ENCODE results near the gene NOTCH1.
"Not testable (repeated sequence)": the region's sequence is repeated elsewhere in the genome, so short reads cannot be mapped to it uniquely, and the experiment has no call there.

The NOTCH1 gene

DNA sequence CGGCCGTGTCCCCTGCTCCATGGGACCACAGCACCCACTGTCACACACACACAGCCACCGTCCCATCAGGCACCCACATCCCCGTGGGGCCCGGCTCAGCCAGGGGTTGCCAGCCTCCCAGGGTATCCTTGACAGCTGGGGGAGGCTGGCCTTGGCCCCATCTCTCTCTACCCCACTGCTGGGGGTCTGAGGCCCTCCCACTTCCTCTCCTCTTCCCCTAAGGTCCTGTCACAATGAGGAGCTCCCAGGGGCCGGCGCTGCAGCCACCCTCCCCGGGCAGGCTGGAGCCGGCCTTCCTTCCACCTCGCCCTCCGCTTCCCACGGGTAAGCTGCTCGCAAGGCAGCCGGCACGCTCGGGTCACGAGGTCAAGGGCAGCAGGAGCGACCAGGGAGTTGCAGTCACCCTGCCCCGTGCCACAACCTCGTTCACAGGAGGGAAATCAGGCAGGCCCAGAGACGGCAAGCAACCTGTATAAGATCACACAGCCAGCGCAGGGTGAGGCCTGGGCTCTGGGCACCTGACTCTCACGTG lies 38.6 kb upstream of the NOTCH1 start:
- TF ChIP-seq, protein P1, sequence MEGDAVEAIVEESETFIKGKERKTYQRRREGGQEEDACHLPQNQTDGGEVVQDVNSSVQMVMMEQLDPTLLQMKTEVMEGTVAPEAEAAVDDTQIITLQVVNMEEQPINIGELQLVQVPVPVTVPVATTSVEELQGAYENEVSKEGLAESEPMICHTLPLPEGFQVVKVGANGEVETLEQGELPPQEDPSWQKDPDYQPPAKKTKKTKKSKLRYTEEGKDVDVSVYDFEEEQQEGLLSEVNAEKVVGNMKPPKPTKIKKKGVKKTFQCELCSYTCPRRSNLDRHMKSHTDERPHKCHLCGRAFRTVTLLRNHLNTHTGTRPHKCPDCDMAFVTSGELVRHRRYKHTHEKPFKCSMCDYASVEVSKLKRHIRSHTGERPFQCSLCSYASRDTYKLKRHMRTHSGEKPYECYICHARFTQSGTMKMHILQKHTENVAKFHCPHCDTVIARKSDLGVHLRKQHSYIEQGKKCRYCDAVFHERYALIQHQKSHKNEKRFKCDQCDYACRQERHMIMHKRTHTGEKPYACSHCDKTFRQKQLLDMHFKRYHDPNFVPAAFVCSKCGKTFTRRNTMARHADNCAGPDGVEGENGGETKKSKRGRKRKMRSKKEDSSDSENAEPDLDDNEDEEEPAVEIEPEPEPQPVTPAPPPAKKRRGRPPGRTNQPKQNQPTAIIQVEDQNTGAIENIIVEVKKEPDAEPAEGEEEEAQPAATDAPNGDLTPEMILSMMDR (IDR thresholded peaks at IDR 0.05; ENCODE audit: extremely low read depth, missing control alignments) = no peak
- DNase-seq (ENCODE audit: low spot score) = no peak

DNA sequence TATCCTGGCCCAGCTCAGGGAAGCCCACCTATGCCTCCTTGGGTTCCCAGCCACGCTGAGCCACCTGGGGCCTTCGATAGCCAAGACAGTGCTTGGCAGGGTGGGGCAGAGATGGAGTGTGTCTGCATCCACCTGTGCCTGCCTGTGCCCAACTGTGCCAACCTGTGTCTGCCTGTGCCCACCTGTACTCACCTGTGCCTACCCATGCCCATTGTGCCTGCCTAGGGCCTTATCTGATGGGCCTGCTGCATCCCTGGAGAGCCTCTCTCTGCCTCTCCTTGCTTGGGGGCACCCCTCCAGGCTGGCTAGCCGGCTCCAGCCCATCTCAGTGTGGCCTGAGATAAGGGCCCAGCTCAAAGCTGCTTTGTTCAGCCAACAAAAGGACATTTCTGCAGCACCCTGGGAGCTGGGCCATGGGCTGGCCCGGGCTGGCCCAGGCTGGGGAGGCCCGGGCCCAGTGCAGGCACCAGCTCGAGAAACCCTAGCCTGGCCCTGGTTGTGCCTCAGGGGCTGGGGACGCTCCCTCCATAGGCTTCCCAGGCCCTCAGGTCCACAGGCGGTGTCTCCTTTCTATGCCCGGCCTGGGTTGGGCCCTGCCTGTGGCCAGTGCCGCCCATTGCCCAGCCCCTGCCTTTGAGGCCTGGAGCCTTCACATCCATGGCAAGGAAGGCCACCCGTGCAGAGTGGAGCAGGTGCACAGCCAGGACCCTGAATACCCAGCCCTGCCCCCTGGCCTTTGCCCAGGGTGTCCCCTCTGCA lies 37.3 kb upstream of the NOTCH1 start:
- no peak for DNase-seq (ENCODE audit: low spot score)
- TF ChIP-seq, protein P1 (IDR thresholded peaks at IDR 0.05; ENCODE audit: extremely low read depth, missing control alignments) = no peak

DNA sequence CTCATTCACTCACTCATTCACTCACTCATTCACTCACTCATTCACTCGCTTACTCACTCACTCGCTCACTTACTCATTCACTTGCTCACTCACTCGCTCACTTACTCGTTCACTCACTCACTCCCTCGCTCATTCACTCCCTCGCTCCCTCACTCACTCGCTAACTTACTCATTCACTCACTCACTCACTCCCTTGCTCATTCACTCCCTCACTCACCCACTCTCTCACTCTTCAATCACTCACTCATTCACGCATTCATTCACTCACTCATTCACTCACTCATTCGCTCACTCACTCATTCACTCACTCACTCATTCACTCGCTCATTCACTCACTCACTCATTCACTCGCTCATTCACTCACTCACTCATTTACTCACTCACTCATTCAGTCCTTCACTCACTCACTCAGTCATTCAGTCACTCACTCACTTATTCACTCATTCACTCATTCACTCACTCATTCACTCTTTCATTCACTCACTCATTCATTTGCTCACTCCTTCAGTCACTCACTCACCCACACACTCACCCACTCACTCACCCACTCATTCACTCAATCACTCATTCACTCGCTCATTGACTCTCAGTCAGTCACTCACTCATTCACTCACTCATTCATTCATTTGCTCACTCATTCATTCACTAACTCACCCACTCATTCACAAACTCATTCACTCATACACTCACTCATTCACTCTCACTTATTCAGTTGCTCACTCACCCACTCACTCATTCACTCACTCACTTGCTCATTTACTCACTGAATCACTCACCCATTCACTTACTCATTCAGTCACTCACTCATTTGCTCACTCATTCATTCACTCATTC lies 36.0 kb upstream of the NOTCH1 start:
- TF ChIP-seq, protein P1 (IDR thresholded peaks at IDR 0.05; ENCODE audit: extremely low read depth, missing control alignments) = no peak
- no peak for DNase-seq (ENCODE audit: low spot score)

DNA sequence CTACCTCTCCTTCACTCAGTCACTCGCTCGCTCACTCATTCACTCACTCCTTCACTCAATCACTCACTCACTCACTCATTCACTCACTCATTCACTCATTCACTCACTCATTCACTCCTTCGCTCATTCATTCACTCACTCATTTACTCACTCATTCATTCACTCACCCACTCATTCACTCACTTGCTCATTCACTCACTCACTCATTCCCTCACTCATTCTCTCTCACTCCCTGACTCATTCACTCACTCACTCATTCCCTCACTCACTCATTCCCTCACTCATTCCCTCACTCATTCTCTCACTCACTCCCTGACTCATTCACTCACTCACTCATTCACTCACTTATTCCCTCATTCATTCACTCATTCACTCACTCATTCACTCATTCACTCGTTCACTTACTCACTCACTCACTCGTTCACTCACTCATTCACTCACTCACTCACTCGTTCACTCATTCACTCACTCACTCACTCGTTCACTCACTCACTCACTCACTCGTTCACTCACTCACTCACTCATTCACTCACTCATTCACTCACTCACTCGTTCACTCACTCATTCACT lies 33.9 kb upstream of the NOTCH1 start:
- DNase-seq (ENCODE audit: low spot score) = not testable (repeated sequence)

DNA sequence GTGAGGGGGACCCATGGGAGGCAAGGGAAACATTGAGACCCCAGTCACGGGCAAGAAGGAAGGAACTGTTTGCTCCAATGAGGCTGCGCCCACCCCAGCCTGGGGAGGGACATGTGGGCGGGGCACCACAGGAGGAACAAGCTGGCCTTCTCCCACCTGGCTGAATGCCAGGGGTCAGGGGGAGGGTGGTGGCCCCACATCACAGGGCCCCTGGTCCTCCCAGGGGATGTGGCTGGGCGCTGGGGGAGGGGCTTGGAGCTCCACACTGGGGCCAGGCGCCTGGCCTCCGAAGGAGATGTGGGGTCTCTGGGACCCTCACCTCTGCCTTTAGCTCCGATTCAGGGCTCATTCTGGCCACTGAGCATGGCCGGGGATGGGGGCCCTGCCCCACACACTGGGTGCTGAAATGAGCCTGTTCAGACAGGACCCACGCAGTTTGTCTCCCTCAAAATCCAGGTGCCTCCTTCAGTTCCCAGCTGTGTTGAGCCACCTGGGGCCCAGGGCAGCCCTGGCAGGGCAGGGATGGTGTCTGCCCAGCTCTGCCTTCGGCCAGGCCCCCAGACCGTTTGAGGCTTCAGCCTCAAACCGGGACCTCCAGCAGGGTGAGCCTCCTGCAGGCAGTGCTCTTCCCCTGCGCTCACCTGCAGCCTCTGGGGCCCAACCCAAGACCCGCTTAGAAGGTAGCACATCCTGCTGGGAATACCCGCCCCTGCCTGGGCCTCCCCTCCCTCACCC lies 33.2 kb upstream of the NOTCH1 start:
- no peak for DNase-seq (ENCODE audit: low spot score)
- TF ChIP-seq, protein P1 (IDR thresholded peaks at IDR 0.05; ENCODE audit: extremely low read depth, missing control alignments) = no peak

DNA sequence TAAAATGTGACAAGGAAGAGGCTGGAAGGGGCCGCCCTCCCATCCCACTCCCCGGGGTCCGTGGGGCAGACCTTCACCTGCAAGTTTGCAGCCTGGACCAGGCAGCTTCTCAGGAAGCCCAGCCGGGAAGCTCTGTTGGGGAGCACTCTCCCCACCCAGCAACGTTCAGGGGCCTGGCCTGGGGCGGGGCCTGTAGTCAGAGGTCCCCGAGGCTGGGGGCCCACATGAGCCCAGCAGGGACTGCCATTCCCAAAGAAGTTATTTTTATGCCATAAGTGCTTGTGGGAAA lies 32.7 kb upstream of the NOTCH1 start:
- TF ChIP-seq, protein P1 (IDR thresholded peaks at IDR 0.05; ENCODE audit: extremely low read depth, missing control alignments) = no peak
- DNase-seq (ENCODE audit: low spot score) = no peak

DNA sequence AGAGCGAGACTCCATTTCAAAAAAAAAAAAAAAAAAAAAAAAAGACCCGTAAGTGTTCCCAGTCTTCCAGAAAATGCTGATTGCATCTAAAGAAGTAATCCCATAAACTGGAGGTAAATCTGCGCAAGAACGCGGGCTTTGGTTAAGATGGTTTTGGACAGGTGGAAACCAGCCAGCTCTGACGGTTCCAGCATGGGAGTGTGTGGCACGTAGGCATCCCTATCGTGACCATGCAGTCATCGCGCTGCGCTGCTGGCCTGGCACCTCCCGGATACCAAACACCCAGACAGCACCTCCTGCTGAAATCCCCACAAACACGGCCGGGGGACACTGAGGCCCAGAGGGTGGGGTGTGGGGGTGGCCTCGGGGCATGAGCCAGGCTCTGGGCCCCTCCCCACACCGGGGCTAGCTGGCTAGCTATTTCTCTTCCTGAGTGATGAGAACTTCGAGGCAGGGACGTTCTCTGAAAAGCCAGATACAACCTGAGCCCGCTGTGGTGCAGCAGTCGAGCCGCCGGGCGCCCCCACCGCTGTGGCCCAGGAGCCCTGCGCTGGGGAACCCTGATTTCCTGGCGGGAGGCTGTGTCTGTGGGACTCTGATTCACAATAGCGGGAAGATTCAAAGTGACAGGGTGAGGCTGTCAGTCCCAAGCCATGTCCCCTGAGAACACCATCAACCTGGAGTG lies 32.2 kb upstream of the NOTCH1 start:
- DNase-seq (ENCODE audit: low spot score) = no peak
- TF ChIP-seq, protein P1 (IDR thresholded peaks at IDR 0.05; ENCODE audit: extremely low read depth, missing control alignments) = no peak

Data from GM20000 (cell line).